ENCODE measurements around the gene SCIN.
"Not testable (repeated sequence)": the region's sequence is repeated elsewhere in the genome, so short reads cannot be mapped to it uniquely, and the experiment has no call there.

SCIN gene

DNA sequence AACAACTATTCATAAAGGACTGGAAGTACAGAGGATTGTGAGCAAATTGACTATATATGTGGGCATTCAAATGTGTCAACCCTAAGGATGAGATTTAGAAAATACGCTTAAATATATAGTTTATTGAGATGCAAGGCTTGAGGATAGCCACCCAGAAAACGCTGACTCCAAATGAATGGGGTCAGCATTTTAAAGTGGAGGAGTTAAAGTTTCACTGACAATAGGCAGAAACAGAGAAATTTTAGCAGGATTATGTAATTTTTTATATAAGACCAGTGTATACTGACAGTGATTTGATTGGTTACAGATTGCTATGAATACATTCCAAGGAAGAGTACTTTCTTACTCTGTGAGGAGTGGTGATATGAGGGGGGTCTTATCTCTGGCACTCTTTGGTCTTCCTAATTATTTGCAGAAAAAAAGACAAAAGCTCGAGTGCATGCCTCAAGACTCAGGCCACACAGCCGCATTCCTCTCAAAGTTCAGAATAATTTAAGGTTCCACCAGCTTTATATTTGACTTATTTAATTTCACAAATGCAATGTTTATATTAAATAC, 78.3 kb downstream of the SCIN start:
- DNase-seq (ENCODE audit: low read depth), result no peak

DNA sequence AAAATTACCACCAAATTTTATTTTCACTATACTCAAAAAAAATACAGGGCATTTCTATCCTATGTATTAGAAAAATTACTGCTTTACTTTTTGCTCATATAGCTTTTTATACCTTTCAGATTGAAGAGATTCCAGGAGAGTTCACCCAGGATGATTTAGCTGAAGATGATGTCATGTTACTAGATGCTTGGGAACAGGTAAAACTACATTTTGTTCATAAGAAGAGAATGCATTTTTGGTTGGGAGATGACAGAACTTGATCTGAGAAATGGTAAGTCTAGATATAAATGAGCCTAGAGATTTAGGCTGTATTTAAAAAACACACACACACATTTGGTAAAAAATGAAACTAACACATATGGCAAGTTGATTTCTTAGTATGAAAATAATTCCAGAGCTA, 78.8 kb downstream of the SCIN start:
- no peak for DNase-seq (ENCODE audit: low read depth)

DNA sequence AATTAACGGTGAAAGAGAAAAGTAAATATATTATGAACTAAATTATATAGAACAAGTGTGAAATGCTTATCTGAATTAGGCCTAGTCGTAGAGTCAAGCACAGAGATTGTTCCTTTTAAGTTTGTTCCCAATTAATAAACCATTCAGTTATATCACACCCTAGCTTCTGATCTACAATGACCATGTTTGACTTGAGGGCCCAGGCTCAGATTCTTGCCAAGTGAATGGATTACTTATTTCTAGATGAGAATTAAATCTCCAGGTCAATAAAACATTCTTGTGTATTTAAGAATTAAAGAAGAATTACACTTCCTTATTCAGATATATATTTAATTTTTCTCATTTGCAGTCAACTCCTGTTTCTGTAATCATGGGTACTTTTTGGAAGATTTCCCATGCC, 79.6 kb downstream of the SCIN start:
- no peak for DNase-seq (ENCODE audit: low read depth)

- DNase-seq (ENCODE audit: low read depth), result no peak
Observed at GRCh38 chr7:12653110-12653509, 82.6 kb downstream of the SCIN start.

GRCh38 chr7:12653518-12653917, 83.0 kb downstream of the SCIN start:
- DNase-seq (ENCODE audit: low read depth), result no peak

DNA sequence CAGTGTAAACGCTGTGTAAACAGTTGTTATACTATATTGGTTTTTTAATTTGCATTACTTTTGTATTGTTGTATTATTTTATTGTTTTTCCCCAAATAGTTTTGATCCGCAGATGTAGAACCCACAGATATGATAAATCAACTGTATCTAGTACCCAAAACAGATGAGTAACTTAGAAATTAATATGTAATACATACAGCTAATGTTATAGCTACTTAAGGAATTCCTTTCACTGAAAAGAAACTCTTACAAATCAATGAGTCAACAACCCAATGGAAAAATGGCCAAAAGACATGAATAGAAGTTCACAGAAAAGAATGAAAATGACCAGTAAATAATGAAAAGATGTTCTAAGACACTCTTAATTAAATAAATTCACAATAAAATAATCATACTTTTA, 84.6 kb downstream of the SCIN start:
- DNase-seq (ENCODE audit: low read depth), result no peak

DNA sequence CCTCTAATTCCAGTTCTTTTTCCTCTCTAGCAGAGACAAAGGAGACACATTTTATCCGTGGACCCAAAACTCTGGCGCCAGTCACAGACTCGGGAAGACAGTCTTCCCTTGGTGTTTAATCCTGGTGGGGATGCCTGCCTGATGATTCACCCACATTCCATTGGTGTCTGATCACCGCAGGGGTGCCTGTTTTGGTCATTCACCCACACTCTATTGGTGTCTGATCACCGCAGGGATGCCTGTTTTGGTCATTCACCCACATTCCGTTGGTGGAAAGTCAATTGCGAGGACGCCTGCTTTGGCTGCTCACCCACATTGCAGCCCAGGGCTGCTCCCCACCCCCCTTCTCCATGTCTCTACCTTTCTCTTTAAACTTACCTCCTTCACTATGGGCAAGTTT, 89.9 kb downstream of the SCIN start:
- not testable (repeated sequence) for DNase-seq (ENCODE audit: low read depth)

DNA sequence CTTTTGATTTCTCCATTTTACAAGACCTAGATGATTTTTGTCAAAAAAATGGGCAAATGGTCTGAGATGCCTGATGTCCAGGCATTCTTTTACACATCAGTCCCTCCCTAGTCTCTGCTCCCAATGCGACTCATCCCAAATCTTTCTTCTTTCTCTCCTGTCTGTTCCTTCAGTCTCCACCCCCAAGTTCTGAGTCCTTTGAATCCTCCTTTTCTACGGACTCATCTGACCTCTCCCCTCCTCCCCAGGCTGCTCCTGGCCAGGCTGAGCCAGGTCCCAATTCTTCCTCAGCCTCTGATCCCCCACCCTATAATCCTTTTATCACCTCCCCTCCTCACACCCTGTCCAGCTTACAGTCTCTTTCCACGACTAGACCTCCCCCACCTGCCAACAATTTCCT, 90.5 kb downstream of the SCIN start:
- DNase-seq (ENCODE audit: low read depth), result not testable (repeated sequence)

GRCh38 chr7:12661581-12661980, 91.1 kb downstream of the SCIN start:
- DNase-seq (ENCODE audit: low read depth), result no peak

DNA sequence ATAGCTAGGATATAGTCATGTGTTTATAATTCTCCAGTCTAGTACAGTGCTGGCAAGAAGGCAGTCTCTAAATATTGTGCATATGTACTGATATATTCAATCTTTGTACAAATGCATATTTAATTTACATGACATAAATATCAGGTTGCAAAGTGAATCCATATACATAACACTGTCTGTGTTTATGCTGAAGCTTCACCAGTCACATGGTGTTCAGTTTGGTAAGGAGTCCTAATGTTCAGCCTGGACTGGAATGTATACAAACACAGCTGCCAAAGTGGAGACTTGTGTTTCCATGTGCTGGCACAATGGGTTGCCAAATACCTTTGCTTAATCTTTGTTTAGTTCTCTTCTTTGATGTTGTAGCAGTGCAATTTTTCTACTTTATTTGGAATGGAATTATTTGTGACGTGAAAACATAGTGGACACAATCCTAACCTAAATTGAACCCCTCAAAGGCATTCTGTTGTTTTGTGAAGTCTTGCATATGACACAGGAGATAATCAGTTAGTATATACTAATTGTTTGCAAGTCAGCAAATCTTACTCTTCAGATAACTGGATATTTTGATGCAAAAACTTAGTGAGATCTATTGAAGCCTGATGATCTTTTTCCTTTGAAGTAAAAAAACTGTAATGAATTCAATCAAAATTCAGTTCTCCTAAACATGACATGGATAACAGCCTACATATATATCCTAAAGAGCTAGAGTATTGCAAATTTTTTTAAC, 99.6 kb downstream of the SCIN start:
- DNase-seq (ENCODE audit: low read depth), result no peak

DNA sequence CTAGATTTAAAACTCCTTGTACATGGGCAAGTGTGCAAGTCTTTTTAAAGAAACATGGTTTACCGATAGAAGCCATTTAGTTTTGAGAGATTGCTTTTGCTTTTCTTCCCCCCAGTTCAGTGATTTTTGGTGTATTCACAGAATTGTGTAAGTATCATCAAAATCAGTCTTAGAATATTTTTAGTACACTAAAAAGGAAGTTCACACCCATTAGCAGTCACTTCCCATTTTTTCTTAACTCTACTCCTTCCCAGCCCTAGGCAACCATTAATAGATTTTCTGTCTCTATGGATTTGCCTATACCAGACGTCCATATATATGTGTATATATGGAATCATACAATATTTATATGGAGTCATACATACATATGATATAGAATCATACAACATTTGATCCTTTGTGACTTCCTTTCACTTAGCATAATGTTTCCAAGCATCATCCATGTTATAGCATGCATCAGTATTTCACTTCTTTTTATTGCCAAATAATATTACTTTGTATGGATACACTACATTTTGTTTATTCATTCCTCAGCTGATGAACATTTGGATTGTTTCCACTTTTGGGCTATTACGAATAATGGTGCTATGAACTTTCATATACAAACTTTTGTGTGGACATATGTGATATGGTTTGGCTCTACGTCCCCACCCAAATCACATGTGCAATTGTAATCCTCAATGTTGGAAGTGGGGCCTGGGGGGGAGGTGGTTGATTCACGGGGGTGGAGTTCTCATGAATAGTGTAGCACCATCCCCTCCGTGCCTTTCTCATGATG, 100.4 kb downstream of the SCIN start:
- no peak for DNase-seq (ENCODE audit: low read depth)

GRCh38 chr7:12673436-12673835, 102.9 kb downstream of the SCIN start:
- not testable (repeated sequence) for DNase-seq (ENCODE audit: low read depth)

- no peak for DNase-seq (ENCODE audit: low read depth)
Observed at GRCh38 chr7:12674053-12674452, 103.5 kb downstream of the SCIN start.

- DNase-seq (ENCODE audit: low read depth), result peak; percentile 17
Observed at GRCh38 chr7:12674861-12675260, 104.3 kb downstream of the SCIN start.

GRCh38 chr7:12683678-12684585, 113.4 kb downstream of the SCIN start:
- DNase-seq (ENCODE audit: low read depth), result no peak

- no peak for DNase-seq (ENCODE audit: low read depth)
Observed at GRCh38 chr7:12684733-12685132, 114.2 kb downstream of the SCIN start.

GRCh38 chr7:12685550-12685949, 115.0 kb downstream of the SCIN start:
- DNase-seq (ENCODE audit: low read depth), result no peak

GRCh38 chr7:12686234-12686890, 115.8 kb downstream of the SCIN start:
- peak; percentile 89 for DNase-seq (ENCODE audit: low read depth)

- DNase-seq (ENCODE audit: low read depth), result peak; percentile 76
Observed at GRCh38 chr7:12686891-12687717, 116.6 kb downstream of the SCIN start, which contains the start of gene ARL4A. Gene ARL4A (plus strand): TSS chr7:12687633. CDS start chr7:12688255, 622 bp downstream.

DNA sequence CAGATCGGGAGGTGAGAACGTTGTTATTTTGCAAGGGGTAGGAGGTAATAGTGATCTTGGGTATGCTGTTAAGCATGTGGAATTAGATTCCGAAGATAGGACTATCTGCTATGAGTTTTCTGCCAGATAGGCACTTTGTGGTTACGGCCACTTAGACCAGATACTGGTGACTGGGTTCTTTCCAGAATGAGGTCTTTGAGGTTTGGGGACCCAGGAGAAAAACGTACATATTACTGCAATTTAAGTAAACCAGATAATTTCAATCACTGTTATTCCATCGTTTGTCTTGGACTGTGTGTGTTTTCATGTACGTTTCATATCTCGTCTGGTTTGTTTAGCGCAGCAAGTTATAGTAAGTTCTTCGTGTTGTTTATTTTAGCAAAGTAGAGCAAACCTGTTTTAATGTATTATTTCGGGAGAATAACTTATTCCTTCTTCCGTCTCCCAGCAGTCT, 117.2 kb downstream of the SCIN start:
- no peak for DNase-seq (ENCODE audit: low read depth)
